ENCODE measurements around the gene TSHZ2.

Gene TSHZ2

DNA sequence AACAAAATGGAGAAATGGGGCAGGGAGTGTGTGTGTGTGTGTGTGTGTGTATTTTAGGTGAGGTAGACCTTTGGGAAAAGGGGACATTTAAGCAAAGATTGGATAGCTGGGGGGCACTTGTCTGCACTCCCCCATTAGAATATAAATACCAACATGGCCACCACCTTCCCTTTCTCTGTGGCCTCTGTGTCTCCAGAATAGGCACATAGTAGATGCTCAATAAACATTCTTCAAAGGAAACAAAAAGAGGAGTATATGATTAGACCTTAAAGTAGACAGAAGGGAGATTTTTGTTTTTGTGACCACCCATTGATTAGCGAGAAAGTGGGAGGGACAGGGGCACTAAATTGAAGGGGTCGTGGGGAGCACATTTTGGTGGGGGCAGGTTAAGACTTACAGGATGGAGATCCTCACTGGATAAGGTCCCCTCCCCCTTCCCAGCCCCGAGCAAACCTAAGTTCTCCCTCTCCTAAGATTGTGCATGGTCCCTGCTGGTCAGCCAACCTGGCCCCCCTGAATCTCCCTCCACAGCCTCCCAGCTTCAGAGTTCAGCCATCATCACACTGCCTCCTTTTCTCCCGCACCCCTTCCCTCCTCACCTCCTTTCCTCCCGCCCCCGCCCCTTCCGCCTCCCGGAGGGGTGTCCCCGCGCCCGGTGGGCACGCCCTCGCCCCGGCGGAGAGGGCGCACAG, 514 bp upstream of the TSHZ2 start:
- H3K36me3 ChIP-seq (replicated peaks; ENCODE audit: low read depth, low read length) = no peaks in the 10 kb centered on the region
- peaks cover 31% of the 10 kb centered on the region for H3K4me1 ChIP-seq (ENCODE audit: low read length)
- peak overlapping the region; percentile 44 for H2AFZ ChIP-seq (ENCODE audit: low read depth, low read length)
- no peaks in the 10 kb centered on the region for H4K20me1 ChIP-seq (ENCODE audit: insufficient read depth, low read length)
- H3K4me3 ChIP-seq (ENCODE audit: low read length) = peak overlapping the region; percentile 82
- H3K9me3 ChIP-seq (ENCODE audit: insufficient read depth, low read length) = no peaks in the 10 kb centered on the region
- peak overlapping the region; percentile 86; the same call in 1 of the 2 replicates for H3K27ac ChIP-seq (ENCODE audit: low read length)
- H3K4me2 ChIP-seq (ENCODE audit: low read length) = peak overlapping the region; percentile 95
- TF ChIP-seq, protein P1, sequence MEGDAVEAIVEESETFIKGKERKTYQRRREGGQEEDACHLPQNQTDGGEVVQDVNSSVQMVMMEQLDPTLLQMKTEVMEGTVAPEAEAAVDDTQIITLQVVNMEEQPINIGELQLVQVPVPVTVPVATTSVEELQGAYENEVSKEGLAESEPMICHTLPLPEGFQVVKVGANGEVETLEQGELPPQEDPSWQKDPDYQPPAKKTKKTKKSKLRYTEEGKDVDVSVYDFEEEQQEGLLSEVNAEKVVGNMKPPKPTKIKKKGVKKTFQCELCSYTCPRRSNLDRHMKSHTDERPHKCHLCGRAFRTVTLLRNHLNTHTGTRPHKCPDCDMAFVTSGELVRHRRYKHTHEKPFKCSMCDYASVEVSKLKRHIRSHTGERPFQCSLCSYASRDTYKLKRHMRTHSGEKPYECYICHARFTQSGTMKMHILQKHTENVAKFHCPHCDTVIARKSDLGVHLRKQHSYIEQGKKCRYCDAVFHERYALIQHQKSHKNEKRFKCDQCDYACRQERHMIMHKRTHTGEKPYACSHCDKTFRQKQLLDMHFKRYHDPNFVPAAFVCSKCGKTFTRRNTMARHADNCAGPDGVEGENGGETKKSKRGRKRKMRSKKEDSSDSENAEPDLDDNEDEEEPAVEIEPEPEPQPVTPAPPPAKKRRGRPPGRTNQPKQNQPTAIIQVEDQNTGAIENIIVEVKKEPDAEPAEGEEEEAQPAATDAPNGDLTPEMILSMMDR (IDR thresholded peaks at IDR 0.05; ENCODE audit: low read depth, low read length) = no peak
- TF ChIP-seq EZH2phosphoT487 (IDR thresholded peaks at IDR 0.05; ENCODE audit: low read depth) = no peak
- H3K27me3 ChIP-seq (ENCODE audit: low read depth, low read length) = no peaks in the 10 kb centered on the region
- H3K79me2 ChIP-seq (ENCODE audit: low read length) = peaks cover 23% of the 10 kb centered on the region
- peak overlapping the region; percentile 97 for H3K9ac ChIP-seq (ENCODE audit: low read length)

DNA sequence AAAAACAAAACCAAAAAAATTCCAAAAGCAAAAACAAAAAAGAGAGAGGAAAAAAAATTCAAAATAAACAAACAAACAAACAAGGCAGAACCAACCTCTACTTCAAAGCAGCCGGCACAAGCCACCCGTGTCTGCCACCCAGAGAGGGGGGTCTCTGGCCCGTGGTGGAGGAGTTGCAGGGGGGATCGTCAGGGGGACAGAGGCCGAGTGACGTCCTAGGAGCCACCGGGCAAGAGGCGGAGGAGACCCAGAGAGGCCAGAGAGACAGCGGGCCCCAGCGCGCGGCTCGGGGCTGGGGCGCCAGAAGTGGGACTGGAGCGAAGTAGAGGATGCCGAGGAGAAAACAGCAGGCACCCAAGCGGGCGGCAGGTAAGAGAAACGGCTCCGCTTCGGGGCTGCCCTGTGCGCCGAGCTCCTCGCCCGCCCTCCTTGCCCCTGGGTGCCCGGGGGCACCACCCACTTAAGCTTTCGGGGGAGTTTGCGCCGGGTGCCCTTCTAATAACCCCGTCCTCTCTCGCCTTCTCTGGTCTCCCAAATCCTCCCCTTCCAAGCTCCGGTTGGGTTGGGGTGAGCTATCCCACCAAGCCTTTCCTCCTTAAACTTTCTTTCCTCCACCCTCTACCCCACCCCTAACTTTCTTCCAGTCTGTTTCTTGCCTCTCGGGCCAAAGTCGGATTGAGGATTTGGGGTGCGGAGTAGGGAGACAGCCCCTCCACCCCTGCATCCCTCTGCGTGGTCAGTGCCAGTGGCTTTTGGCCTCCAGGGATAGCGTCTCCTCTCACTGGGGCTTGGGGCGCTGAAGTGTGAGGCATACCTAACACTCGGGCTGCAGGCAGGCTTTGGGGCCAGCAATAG, 1.0 kb downstream of the TSHZ2 start:
- TF ChIP-seq EZH2phosphoT487 (IDR thresholded peaks at IDR 0.05; ENCODE audit: low read depth) = no peak
- TF ChIP-seq, protein P1 (IDR thresholded peaks at IDR 0.05; ENCODE audit: low read depth, low read length) = no peak
- peak overlapping the region; percentile 95 for H3K4me2 ChIP-seq (ENCODE audit: low read length)

DNA sequence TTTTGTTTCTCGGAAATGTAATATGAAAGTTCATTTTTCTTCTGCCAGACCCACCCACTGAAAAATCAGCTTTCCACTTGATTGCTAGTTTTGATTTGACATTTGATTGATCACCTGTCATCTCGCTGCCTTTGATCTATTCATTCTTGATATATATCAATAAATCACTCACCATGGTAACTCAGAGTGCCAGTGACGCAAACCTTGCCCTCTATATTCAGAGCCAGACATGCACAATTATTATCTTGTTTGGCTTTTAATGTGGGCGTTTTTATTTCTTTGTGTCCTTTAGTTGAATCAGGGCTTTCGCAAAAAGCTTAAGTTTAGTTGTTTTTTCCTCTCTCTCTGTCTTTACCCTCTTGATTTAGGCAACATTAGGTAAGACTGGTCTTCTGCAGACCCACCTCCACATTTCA, 2.0 kb downstream of the TSHZ2 start:
- Histone ChIP-seq H3K27ac (ENCODE audit: low read length) (peak overlapping the region; percentile 86), H3K4me1 (ENCODE audit: low read length) (peaks cover 37% of the 10 kb centered on the region), H3K27me3 (ENCODE audit: low read depth, low read length) (no peaks in the 10 kb centered on the region), H3K79me2 (ENCODE audit: low read length) (peaks cover 40% of the 10 kb centered on the region), H3K9ac (ENCODE audit: low read length) (peak overlapping the region; percentile 97), H2AFZ (ENCODE audit: low read depth, low read length) (no peak overlapping the region), H3K4me3 (ENCODE audit: low read length) (peak overlapping the region; percentile 82), H4K20me1 (ENCODE audit: insufficient read depth, low read length) (no peaks in the 10 kb centered on the region), H3K4me2 (ENCODE audit: low read length) (peak overlapping the region; percentile 95), H3K9me3 (ENCODE audit: insufficient read depth, low read length) (no peaks in the 10 kb centered on the region), H3K36me3 (replicated peaks; ENCODE audit: low read depth, low read length) (no peaks in the 10 kb centered on the region)
- no peak for TF ChIP-seq EZH2phosphoT487 (IDR thresholded peaks at IDR 0.05; ENCODE audit: low read depth)
- TF ChIP-seq, protein P1 (IDR thresholded peaks at IDR 0.05; ENCODE audit: low read depth, low read length) = no peak

More for the DNA sequence above, 1.0 kb downstream of the TSHZ2 start:
- H3K27ac ChIP-seq (ENCODE audit: low read length) = peak overlapping the region; percentile 86
- H2AFZ ChIP-seq (ENCODE audit: low read depth, low read length) = peak overlapping the region; percentile 33; the same call in 1 of the 2 replicates
- no peaks in the 10 kb centered on the region for H4K20me1 ChIP-seq (ENCODE audit: insufficient read depth, low read length)
- H3K4me3 ChIP-seq (ENCODE audit: low read length) = peak overlapping the region; percentile 82
- H3K36me3 ChIP-seq (replicated peaks; ENCODE audit: low read depth, low read length) = no peaks in the 10 kb centered on the region
- peak overlapping the region; percentile 97 for H3K9ac ChIP-seq (ENCODE audit: low read length)
- H3K9me3 ChIP-seq (ENCODE audit: insufficient read depth, low read length) = no peaks in the 10 kb centered on the region
- no peaks in the 10 kb centered on the region for H3K27me3 ChIP-seq (ENCODE audit: low read depth, low read length)
- H3K79me2 ChIP-seq (ENCODE audit: low read length) = peaks cover 37% of the 10 kb centered on the region
- peaks cover 35% of the 10 kb centered on the region for H3K4me1 ChIP-seq (ENCODE audit: low read length)
